ENCODE measurements around the gene ITGA8. TPM values are rescaled to one million over a fixed set of nuclear protein-coding genes. Genes with fewer than 3 reads are reported as not detected.

Gene ITGA8
- total and polyA plus RNA-seq, 8 donors: 1.7 to 55.8 (median 22.0) TPM

- WGBS, 5 donors: 54 to 63% (median 58%) methylated on average over 4 of the region's 4 CpGs
These were observed 232.3 kb downstream of the ITGA8 start for GRCh38 chr10:15487376-15487775.

GRCh38 chr10:15486404-15486803, 233.3 kb downstream of the ITGA8 start:
- H3K4me3 ChIP-seq: no peak overlapping the region
- no peak overlapping the region for H3K27ac ChIP-seq
- H3K4me1 ChIP-seq: peaks cover 0 to 11% (median 2%) of the 10 kb centered on the region in 4 donors
- no peaks in the 10 kb centered on the region for H3K9me3 ChIP-seq
- 22 to 33% (median 29%) methylated on average over 4 of the region's 4 CpGs for WGBS, 5 donors
- no peaks in the 10 kb centered on the region for H3K36me3 ChIP-seq
- intact Hi-C loops (cut with DNase I; ENCODE audit: low total_unique reads): no loop called here
- H3K27me3 ChIP-seq: no peaks in the 10 kb centered on the region
- TF ChIP-seq EP300 (IDR thresholded peaks at IDR 0.05) (no peak), POLR2A (IDR thresholded peaks at IDR 0.05) (no peak), POLR2AphosphoS5 (IDR thresholded peaks at IDR 0.05) (no peak)
- no peak for DNase-seq

More at GRCh38 chr10:15487376-15487775, 232.3 kb downstream of the ITGA8 start:
- Histone ChIP-seq H3K4me3 (no peak overlapping the region), H3K9me3 (no peaks in the 10 kb centered on the region), H3K4me1 (peaks cover 0 to 11% (median 2%) of the 10 kb centered on the region in 4 donors), H3K27ac (no peak overlapping the region), H3K36me3 (no peaks in the 10 kb centered on the region), H3K27me3 (no peaks in the 10 kb centered on the region)
- intact Hi-C loops (cut with DNase I; ENCODE audit: low total_unique reads): no loop called here
- TF ChIP-seq EP300 (IDR thresholded peaks at IDR 0.05) (no peak), POLR2A (IDR thresholded peaks at IDR 0.05) (no peak), CTCF (IDR thresholded peaks at IDR 0.05) (no peak), POLR2AphosphoS5 (IDR thresholded peaks at IDR 0.05) (no peak)
- no peak for DNase-seq

- H3K27me3 ChIP-seq: no peaks in the 10 kb centered on the region
- peak in 1 of 2 donors; percentile 36 for DNase-seq
- WGBS, 5 donors: 47 to 77% (median 63%) methylated on average over 5 of the region's 5 CpGs
- H3K36me3 ChIP-seq: no peaks in the 10 kb centered on the region
- peaks cover 0 to 11% (median 2%) of the 10 kb centered on the region in 4 donors for H3K4me1 ChIP-seq
- no peak overlapping the region for H3K4me3 ChIP-seq
- TF ChIP-seq CTCF (IDR thresholded peaks at IDR 0.05): no peak
- no peak for TF ChIP-seq POLR2AphosphoS5 (IDR thresholded peaks at IDR 0.05)
- TF ChIP-seq EP300 (IDR thresholded peaks at IDR 0.05): no peak
- no peak for TF ChIP-seq POLR2A (IDR thresholded peaks at IDR 0.05)
- intact Hi-C loops (cut with DNase I; ENCODE audit: low total_unique reads): no loop called here
- H3K27ac ChIP-seq: no peak overlapping the region
- H3K9me3 ChIP-seq: no peaks in the 10 kb centered on the region
These were observed 233.9 kb downstream of the ITGA8 start for GRCh38 chr10:15485684-15486316.

GRCh38 chr10:15485027-15485426, 234.7 kb downstream of the ITGA8 start:
- WGBS, 5 donors: 19 to 35% (median 26%) methylated on average over 3 of the region's 3 CpGs
- H3K36me3 ChIP-seq: no peaks in the 10 kb centered on the region
- no peak overlapping the region for H3K27ac ChIP-seq
- peaks cover 0 to 11% (median 2%) of the 10 kb centered on the region in 4 donors for H3K4me1 ChIP-seq
- TF ChIP-seq POLR2AphosphoS5 (IDR thresholded peaks at IDR 0.05) (no peak), CTCF (IDR thresholded peaks at IDR 0.05) (no peak), EP300 (IDR thresholded peaks at IDR 0.05) (no peak), POLR2A (IDR thresholded peaks at IDR 0.05) (no peak)
- no peak overlapping the region for H3K4me3 ChIP-seq
- no peaks in the 10 kb centered on the region for H3K27me3 ChIP-seq
- intact Hi-C loops (cut with DNase I; ENCODE audit: low total_unique reads): no loop called here
- H3K9me3 ChIP-seq: no peaks in the 10 kb centered on the region
- DNase-seq: no peak

- peaks cover 0 to 11% (median 2%) of the 10 kb centered on the region in 4 donors for H3K4me1 ChIP-seq
- intact Hi-C loops (cut with DNase I; ENCODE audit: low total_unique reads): no loop called here
- DNase-seq: no peak
- WGBS, 5 donors: 56 to 70% (median 62%) methylated on average over 3 of the region's 3 CpGs
- no peaks in the 10 kb centered on the region for H3K36me3 ChIP-seq
- no peak for TF ChIP-seq CTCF (IDR thresholded peaks at IDR 0.05)
- TF ChIP-seq POLR2AphosphoS5 (IDR thresholded peaks at IDR 0.05): no peak
- no peak for TF ChIP-seq POLR2A (IDR thresholded peaks at IDR 0.05)
- TF ChIP-seq EP300 (IDR thresholded peaks at IDR 0.05): no peak
- H3K4me3 ChIP-seq: no peak overlapping the region
- no peak overlapping the region for H3K27ac ChIP-seq
- peaks cover 0 to 5% (median 0%) of the 10 kb centered on the region in 3 donors for H3K27me3 ChIP-seq
- no peaks in the 10 kb centered on the region for H3K9me3 ChIP-seq
These were observed 235.6 kb downstream of the ITGA8 start for GRCh38 chr10:15484128-15484527.

Measured in stomach (tissue), 9 donors.